GM21423 (cell line): ENCODE results near the gene HTR1E.
"Not testable (repeated sequence)": the region's sequence is repeated elsewhere in the genome, so short reads cannot be mapped to it uniquely, and the experiment has no call there.

Experiments used
- ATAC-seq: cut with Tn5 transposase; IDR thresholded peaks from one replicate; pipeline ENCODE4 v1.9.1; 2021; ENCODE audit warnings: mild to moderate bottlenecking, moderate library complexity; ENCODE audit not compliant: unreplicated experiment

Gene HTR1E, protein sequence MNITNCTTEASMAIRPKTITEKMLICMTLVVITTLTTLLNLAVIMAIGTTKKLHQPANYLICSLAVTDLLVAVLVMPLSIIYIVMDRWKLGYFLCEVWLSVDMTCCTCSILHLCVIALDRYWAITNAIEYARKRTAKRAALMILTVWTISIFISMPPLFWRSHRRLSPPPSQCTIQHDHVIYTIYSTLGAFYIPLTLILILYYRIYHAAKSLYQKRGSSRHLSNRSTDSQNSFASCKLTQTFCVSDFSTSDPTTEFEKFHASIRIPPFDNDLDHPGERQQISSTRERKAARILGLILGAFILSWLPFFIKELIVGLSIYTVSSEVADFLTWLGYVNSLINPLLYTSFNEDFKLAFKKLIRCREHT

GRCh38 chr6:86937219-86938079 lies at the start of gene HTR1E:
TSS of gene HTR1E (plus strand) at chr6:86937528. CDS start at chr6:87015335, 77,807 bp downstream.
- peak; percentile 70 for ATAC-seq

GRCh38 chr6:86888301-86888700 lies 49.0 kb upstream of the HTR1E start:
- ATAC-seq: no peak

DNA sequence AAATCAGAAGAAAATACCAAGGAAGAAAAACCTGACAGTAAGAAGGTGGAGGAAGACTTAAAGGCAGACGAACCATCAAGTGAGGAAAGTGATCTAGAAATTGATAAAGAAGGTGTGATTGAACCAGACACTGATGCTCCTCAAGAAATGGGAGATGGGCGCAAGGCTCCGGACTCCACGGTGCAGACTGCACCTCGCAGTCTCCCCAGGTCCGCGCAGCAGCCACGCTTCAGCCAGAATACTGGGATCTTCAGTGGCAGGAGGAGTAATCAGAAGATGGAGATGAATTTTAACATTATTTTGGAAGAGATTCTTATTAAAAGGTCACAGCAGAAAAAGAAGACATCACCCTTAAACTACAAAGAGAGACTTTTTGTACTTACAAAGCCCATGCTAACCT lies 40.1 kb upstream of the HTR1E start:
- ATAC-seq: not testable (repeated sequence)

- ATAC-seq: no peak
These were observed 23.5 kb upstream of the HTR1E start for GRCh38 chr6:86913795-86914194.

DNA sequence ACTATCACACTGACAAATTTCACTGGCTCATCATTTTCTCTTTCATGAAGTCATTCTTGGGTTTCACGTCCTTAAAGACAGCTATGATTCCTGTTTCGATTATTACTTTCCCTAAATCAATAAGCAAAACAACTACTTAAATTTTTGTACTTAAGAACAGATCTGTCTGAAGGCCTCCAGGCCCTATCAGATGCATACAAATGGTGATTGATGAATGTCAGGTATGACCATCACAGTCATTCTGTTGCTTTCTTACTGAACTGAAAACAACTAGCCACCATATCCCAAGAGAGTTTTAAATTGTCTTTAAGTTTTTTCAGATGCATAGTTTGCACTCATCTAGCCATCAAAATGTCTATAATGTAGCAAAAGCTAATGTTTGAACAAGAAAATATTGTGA lies 20.9 kb upstream of the HTR1E start:
- no peak for ATAC-seq

DNA sequence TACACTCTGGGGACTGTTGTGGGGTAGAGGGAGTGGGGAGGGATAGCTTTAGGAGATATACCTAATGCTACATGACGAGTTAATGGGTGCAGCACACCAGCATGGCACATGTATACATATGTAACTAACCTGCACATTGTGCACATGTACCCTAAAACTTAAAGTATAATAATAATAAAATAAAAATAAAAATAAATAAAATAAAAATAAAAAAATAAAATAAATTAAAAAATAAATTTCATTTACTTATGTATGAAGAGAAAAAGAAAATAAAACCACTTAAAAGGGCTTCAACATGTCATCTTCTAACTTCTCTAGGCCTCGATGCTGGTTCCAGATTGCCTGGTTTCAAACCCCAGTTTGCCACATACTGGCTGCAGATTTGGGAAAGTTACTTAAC lies 10.2 kb upstream of the HTR1E start:
- not testable (repeated sequence) for ATAC-seq

- ATAC-seq: not testable (repeated sequence)
These were observed 9.5 kb upstream of the HTR1E start for GRCh38 chr6:86927859-86928258.

DNA sequence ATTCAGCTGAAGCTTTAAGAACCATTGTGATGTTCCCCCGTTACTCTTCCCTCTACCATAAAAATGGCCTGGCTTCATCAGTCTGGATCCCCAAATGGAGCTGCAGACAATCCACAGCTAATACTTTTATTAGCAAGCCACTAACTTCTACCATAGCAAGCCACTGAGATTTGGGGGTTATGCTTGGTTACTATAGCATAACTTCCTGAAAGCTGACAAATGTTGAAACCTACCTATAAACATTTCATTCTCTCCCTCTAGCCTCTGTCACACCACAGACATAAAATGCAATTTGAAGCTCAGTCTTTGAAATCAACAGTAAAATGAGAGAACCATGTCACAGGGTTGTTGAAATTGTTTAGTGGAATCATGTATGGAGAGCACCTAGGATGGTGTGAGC lies 3.0 kb upstream of the HTR1E start:
- no peak for ATAC-seq

DNA sequence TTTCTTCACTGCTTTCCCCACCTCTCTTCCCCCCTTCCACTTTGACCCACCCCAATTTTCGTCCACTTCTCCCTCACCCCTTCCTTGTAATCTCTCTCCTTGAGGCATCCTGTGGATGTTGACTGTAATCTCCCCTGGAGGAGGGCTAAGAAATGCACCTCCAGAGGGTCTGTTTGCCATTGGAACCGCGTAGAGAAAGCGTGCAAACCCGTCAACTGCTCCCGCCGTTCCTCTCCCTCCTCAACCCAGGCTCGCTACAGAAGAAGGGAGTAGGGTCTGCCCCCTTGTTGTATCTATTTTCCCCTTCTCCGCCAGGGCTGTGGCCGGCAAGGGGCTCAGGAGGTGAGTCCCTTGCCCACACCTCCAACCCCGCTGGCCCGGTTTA lies 502 bp upstream of the HTR1E start:
- no peak for ATAC-seq

DNA sequence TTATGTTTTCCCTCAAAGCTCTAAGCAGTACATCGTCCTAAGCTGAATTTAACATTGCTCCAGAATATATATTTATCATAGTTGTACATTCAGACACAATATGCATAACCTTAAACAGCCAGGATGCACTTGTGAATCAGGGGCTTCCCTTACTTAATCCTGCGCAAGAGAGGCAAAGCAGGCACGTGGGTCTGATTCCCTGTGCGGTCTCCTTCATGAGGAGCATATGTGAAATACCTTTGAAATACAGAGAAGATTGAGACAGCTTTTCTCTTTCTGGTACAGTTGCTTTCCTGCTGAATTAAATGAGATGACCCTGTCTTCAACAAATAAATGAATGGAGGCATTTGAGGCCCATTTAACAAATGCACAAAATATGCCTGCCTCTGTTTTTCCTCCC lies 1.5 kb downstream of the HTR1E start:
- ATAC-seq: no peak

DNA sequence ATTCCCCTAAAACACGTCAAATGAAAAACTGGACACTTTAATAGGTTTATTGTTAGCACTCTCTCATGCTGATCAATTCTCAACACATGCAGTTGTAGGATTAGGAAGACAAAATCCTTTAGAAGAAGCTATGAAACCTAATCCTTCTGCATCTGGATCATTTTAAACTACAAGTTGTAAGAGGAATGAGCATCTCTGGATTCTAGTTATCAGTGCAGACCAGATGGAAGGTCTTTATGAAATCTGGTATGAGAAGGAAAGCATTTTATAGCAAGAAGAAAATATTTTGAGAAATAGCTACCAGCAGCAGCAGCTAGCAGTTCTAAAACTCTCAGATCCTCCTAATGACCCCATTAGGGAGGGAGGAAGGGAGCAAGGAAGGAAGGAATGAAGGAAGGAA lies 4.1 kb downstream of the HTR1E start:
- ATAC-seq: no peak

GRCh38 chr6:86942769-86943516 lies 5.6 kb downstream of the HTR1E start:
- no peak for ATAC-seq

DNA sequence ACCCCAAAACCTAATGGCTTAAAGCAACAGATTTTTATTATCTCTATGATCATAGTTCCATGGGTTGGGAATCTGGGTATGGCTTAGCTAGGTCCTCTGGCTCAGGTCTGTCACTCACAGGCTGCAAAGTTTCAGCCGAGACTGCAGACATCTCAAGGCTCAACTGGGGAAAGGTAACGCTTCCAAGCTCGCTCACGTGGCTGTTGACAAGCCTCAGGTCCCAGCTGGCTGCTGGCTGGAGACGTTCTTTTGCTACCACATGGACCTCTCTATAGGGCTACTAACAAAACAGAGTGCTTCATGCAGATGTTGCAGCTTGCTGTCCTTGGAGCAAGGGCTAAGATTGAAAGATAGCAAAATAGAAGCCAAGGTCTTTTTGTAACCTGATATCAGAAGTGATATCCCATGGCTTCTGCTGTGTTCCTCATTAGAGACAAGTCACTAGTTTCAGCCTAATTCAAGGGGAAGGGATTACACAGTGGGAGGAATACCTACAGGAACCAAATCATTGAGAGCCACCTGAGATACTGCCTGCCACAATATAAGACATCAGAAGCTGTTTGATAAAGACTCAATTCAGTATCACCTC lies 6.6 kb downstream of the HTR1E start:
- no peak for ATAC-seq

DNA sequence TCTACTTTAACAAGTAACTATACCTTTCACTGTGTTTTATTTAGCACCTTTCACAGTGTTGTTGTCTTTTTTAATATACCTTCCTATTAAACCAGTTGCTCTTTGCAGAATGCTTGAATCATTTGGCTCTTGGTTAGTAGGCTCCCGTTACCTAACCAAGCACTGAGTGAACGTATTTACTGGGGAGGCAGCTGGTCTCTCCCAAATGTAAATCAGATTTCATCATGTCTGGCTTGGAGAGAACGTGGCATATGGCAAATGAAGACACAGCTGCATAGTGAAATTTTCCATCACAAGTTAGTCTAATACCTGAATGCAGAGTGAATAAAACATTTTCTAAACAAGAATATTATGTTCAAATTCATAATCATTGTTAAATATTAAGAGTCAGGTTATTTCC lies 12.4 kb downstream of the HTR1E start:
- ATAC-seq: no peak

DNA sequence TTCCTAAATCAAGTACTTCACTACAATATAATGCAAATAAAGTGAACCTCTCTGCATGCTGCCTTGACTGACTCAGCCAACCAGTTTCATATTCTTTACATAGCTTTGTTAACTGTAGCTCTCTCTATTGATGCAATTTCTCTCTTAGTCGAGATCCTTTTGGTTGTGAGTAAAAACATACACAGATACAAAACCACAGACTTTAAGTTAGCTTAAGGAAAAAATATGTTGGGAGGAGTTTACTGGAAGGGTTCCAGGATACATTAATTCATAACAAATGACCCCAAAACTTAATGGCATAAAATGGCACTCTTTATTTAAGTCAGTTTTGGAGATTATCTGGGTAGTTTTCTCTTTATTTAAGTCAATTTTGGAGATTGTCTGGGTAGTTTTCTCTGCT lies 15.7 kb downstream of the HTR1E start:
- ATAC-seq: no peak

DNA sequence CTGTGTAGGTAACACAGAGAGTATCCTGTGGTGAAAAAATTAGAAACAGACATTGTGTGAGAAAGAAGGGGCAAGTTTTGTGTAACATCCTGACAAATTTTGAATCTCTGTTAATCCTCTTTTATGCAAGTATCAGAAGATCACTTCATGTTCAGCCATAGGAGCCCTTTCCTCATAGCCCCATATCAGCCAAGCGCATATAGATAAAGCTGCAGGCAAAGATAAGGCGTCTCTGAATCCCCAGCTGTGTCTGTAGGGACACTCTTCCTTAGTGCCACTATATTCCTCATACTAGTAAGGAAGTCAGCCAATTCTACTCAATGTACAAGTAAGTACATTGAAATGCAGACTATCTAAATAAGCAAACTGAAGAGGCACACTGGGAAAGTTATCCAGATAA lies 22.3 kb downstream of the HTR1E start:
- ATAC-seq: no peak

GRCh38 chr6:86961455-86962200 lies 24.3 kb downstream of the HTR1E start:
- no peak for ATAC-seq

DNA sequence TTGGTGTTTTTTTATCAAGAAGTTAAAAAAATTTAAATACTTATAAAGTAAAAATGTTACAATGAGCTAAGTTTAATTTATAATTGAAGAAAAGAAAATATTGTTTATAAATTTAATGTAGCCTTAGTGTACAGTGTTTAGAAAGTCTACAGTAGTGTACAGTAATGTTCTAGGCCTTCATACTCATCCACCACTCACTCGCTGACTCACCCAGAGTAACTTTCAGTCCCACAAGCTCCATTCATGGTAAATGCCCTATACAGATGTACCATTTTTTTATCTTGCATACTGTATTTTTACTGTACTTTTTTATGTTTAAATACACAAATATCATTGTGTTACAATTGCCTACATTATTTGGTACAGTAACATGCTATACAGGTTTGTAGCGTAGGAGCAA lies 26.0 kb downstream of the HTR1E start:
- ATAC-seq: no peak

DNA sequence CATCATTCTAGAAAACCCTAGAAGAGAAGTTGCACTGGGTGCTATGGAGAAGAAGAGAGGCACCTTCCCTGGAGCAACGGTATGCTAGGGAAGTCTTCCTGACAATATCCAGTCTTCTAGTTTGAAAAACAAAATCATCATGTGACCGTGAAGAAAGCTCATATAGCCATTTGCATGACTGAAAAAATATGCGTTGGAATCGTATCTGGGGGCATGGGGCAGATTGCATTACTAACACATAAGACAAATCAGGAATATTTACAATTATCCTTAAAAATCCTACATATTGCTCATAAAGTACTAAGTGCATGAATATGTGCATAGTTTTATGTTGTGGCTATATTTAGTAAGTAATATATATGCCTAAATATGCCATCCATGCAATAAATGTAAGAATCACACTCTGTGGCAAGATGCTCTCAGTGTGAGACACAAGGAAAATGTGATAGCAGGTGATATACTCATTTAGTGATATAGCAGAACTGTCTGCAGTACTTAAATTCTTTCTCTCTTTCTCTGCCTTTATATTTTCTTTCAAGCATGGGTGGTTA lies 26.8 kb downstream of the HTR1E start:
- ATAC-seq: no peak

GRCh38 chr6:86966271-86966670 lies 28.9 kb downstream of the HTR1E start:
- no peak for ATAC-seq
